H1 (cell line): Measurements from ENCODE around the gene ELMO3. TPM values are rescaled to one million over a fixed set of nuclear protein-coding genes. Genes with fewer than 3 reads are reported as not detected.

Experiments
- CBX8 ChIP-seq: fragments of 300-800, 300-1000 bp; sonication (generic); IDR thresholded peaks from 2 replicates; pipeline ENCODE4 v1.7.1; 2016; ENCODE audit warnings: low read depth, low read length, borderline replicate concordance
- CTBP2 ChIP-seq: IDR thresholded peaks from 2 replicates; pipeline ENCODE4 v1.7.0; 2011; ENCODE audit warnings: borderline replicate concordance, mild to moderate bottlenecking, moderate library complexity, mixed read lengths, low read length; ENCODE audit not compliant: insufficient read depth, insufficient read length
- EZH2 ChIP-seq: fragments of 200-600 bp; sonication (generic); IDR thresholded peaks from 2 replicates; pipeline ENCODE4 v1.7.1; 2012; ENCODE audit warnings: low read depth, mild to moderate bottlenecking, moderate library complexity, low read length, inconsistent platforms; ENCODE audit not compliant: severe bottlenecking
- JUN ChIP-seq: IDR thresholded peaks from 2 replicates; pipeline ENCODE4 v1.6.1; 2011; ENCODE audit warnings: low read depth, mild to moderate bottlenecking, improper control_type of control experiment, low read length
- JUND ChIP-seq: IDR thresholded peaks from 2 replicates; pipeline ENCODE4 v1.6.1; 2011; ENCODE audit warnings: mild to moderate bottlenecking, improper control_type of control experiment, low read length
- KDM1A ChIP-seq: fragments of 200-600, 300-600 bp; sonication (generic); IDR thresholded peaks from 2 replicates; pipeline ENCODE4 v1.7.1; 2016; ENCODE audit warnings: mild to moderate bottlenecking, low read length, borderline replicate concordance
- MAFK ChIP-seq: IDR thresholded peaks from 2 replicates; pipeline ENCODE4 v1.6.1; 2012; ENCODE audit warnings: low read depth, mild to moderate bottlenecking, improper control_type of control experiment, low read length
- NRF1 ChIP-seq: IDR thresholded peaks from 2 replicates; pipeline ENCODE4 v1.6.1; 2011; ENCODE audit warnings: mild to moderate bottlenecking, low read depth, low read length, improper control_type of control experiment
- PHF8 ChIP-seq: fragments of 200-600 bp; sonication (generic); conservative IDR thresholded peaks from 2 replicates; pipeline ENCODE4 v1.7.1; 2012; ENCODE audit warnings: low read depth, mild to moderate bottlenecking, inconsistent platforms, low read length, moderate library complexity
- POLR2A ChIP-seq, 2 experiments: IDR thresholded peaks; 1 replicate in 1 of 2; 2 replicates in 1 of 2; pipeline ENCODE4 v1.6.1; 2011; ENCODE audit warnings: low read depth in 2 of 2, low read length in 2 of 2, mild to moderate bottlenecking in 2 of 2; ENCODE audit errors: control extremely low read depth in 1 of 2
- RFX5 ChIP-seq: IDR thresholded peaks from 2 replicates; pipeline ENCODE4 v1.6.1; 2011; ENCODE audit warnings: low read depth, low read length, improper control_type of control experiment, borderline replicate concordance
- RXRA ChIP-seq: IDR thresholded peaks from 2 replicates; pipeline ENCODE4 v1.6.1; 2011; ENCODE audit warnings: low read depth, mild to moderate bottlenecking, low read length, moderate library complexity; ENCODE audit not compliant: insufficient read depth
- SIN3A ChIP-seq, 2 experiments: IDR thresholded peaks in 1 of 2; conservative IDR thresholded peaks in 1 of 2; 2 replicates each; pipeline ENCODE4 v1.6.1; 2011 to 2012; ENCODE audit warnings: low read length in 2 of 2, improper control_type of control experiment in 1 of 2, low read depth in 1 of 2, mild to moderate bottlenecking in 1 of 2
- SRF ChIP-seq: IDR thresholded peaks from 2 replicates; pipeline ENCODE4 v1.6.1; 2011; ENCODE audit warnings: mild to moderate bottlenecking, low read depth, low read length, moderate library complexity
- polyA plus RNA-seq, 7 experiments: library from polyadenylated mRNA; depleted of rRNA in 3 of 7; stranded (reverse) in 5 of 7; unstranded in 2 of 7; fragments of >200 nt in 5 of 7; fragments of 200-250 nt in 2 of 7; gene quantifications; 1 replicate in 5 of 7; 2 replicates in 1 of 7; 4 replicates in 1 of 7; pipeline versions ENCODE4 v1.2.1 to v1.2.3, GENCODE V29; 2011 to 2013; ENCODE audit warnings: missing spikeins in 2 of 7, mixed read lengths in 2 of 7
- total RNA-seq: library from RNA; stranded (reverse); fragmentation: NEBNext Ultra II Directional; extraction: Animal tissue kit (Norgen Biotek cat#: 25700); gene quantifications from 2 replicates; pipeline ENCODE4 v1.2.1, GENCODE V29; 2021
- TF ChIP-seq, protein P1 (sequence below), 3 experiments: IDR thresholded peaks; 1 replicate in 2 of 3; 2 replicates in 1 of 3; pipeline versions ENCODE4 v1.5.1 to v1.6.1; 2011; ENCODE audit warnings: low read length in 3 of 3, mild to moderate bottlenecking in 3 of 3, inconsistent platforms in 2 of 3, low read depth in 1 of 3, moderate library complexity in 1 of 3; ENCODE audit not compliant: insufficient read depth in 1 of 3; ENCODE audit errors: control extremely low read depth in 1 of 3
- TF ChIP-seq, protein P2 (sequence below): IDR thresholded peaks from 2 replicates; pipeline ENCODE4 v1.6.1; 2012; ENCODE audit warnings: inconsistent platforms
- TF ChIP-seq, protein P3 (sequence below): IDR thresholded peaks from 2 replicates; pipeline ENCODE4 v1.6.1; 2011; ENCODE audit warnings: low read length, improper control_type of control experiment
- TF ChIP-seq, protein P4 (sequence below): IDR thresholded peaks from 2 replicates; pipeline ENCODE4 v1.6.1; 2012; ENCODE audit warnings: low read length, inconsistent platforms

ELMO3 gene
- total and polyA plus RNA-seq, 2 of the 8 experiments (the other 6 are each of a cell fraction or from before 2014, with no cell fraction given), result 9.6 to 10.9 TPM

- TF ChIP-seq SIN3A (conservative IDR thresholded peaks at IDR 0.05 in 1 of 2, IDR thresholded peaks at IDR 0.05 in 1 of 2; ENCODE audit: low read depth in 1 of 2, low read length in 2 of 2) (peak; percentile 60 to 87; a peak in 2 of 4 replicates), RXRA (no peak), CBX8 (no peak), JUN (no peak), NRF1 (no peak), JUND (no peak), KDM1A (no peak), MAFK (no peak), EZH2 (peak; percentile 40), POLR2A (IDR thresholded peaks at IDR 0.05; ENCODE audit: control extremely low read depth in 1 of 2, low read depth in 2 of 2, low read length in 2 of 2) (peak in 1 of 2 experiments; percentile 51; a peak in 1 of 3 replicates), RFX5 (no peak), SRF (no peak), PHF8 (peak; percentile 94), CTBP2 (no peak)
- TF ChIP-seq, protein P1, sequence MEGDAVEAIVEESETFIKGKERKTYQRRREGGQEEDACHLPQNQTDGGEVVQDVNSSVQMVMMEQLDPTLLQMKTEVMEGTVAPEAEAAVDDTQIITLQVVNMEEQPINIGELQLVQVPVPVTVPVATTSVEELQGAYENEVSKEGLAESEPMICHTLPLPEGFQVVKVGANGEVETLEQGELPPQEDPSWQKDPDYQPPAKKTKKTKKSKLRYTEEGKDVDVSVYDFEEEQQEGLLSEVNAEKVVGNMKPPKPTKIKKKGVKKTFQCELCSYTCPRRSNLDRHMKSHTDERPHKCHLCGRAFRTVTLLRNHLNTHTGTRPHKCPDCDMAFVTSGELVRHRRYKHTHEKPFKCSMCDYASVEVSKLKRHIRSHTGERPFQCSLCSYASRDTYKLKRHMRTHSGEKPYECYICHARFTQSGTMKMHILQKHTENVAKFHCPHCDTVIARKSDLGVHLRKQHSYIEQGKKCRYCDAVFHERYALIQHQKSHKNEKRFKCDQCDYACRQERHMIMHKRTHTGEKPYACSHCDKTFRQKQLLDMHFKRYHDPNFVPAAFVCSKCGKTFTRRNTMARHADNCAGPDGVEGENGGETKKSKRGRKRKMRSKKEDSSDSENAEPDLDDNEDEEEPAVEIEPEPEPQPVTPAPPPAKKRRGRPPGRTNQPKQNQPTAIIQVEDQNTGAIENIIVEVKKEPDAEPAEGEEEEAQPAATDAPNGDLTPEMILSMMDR (IDR thresholded peaks at IDR 0.05; ENCODE audit: control extremely low read depth in 1 of 3, insufficient read depth in 1 of 3, low read depth in 1 of 3, low read length in 3 of 3), result 0 out of 4 replicates have a peak, but pooled peaks of 1 of the 3 experiments have one; percentile 0
- TF ChIP-seq, protein P2, sequence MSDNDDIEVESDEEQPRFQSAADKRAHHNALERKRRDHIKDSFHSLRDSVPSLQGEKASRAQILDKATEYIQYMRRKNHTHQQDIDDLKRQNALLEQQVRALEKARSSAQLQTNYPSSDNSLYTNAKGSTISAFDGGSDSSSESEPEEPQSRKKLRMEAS, result peak; percentile 77
- TF ChIP-seq, protein P3, sequence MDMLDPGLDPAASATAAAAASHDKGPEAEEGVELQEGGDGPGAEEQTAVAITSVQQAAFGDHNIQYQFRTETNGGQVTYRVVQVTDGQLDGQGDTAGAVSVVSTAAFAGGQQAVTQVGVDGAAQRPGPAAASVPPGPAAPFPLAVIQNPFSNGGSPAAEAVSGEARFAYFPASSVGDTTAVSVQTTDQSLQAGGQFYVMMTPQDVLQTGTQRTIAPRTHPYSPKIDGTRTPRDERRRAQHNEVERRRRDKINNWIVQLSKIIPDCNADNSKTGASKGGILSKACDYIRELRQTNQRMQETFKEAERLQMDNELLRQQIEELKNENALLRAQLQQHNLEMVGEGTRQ, result no peak
- TF ChIP-seq, protein P4, sequence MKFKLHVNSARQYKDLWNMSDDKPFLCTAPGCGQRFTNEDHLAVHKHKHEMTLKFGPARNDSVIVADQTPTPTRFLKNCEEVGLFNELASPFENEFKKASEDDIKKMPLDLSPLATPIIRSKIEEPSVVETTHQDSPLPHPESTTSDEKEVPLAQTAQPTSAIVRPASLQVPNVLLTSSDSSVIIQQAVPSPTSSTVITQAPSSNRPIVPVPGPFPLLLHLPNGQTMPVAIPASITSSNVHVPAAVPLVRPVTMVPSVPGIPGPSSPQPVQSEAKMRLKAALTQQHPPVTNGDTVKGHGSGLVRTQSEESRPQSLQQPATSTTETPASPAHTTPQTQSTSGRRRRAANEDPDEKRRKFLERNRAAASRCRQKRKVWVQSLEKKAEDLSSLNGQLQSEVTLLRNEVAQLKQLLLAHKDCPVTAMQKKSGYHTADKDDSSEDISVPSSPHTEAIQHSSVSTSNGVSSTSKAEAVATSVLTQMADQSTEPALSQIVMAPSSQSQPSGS, result no peak
Measured at GRCh38 chr16:67191995-67192681, 6.8 kb upstream of the ELMO3 start, which contains the start of gene E2F4 (continued).
